IMR-90 (cell line): ENCODE measurements around the gene DIAPH2. TPM values are rescaled to one million over a fixed set of nuclear protein-coding genes. Genes with fewer than 3 reads are reported as not detected.

ENCODE experiments used
- ATAC-seq: fragments of 200-7000 bp; cut with Tn5 transposase; 2 replicates; pipeline ENCODE4 v1.9.1; 2020; ENCODE audit warnings: low read depth, mild to moderate bottlenecking, moderate library complexity
- BruUV-seq: library from RNA; stranded (reverse); fragments of 400-500 nt; replicated peaks from 2 replicates; lab custom pipeline; 2021; lab: Mats Ljungman, UMichigan
- CTCF ChIA-PET: fragments of 300-600 bp; formaldehyde crosslinking; extraction: SDS; loops from one replicate; lab custom pipeline; 2021; ENCODE audit warnings: antibody characterized with exemption; lab: Yijun Ruan, JAX
- POLR2A ChIA-PET: fragments of 300-600 bp; sonication (Branson Sonifier 250); formaldehyde crosslinking; loops from one replicate; lab custom pipeline; 2022; ENCODE audit warnings: antibody characterized with exemption; ENCODE audit not compliant: unreplicated experiment; lab: Charles Lee
- DNase-seq: peaks from one replicate; pipeline ENCODE4 v3.0.0; 2013
- H2AFZ ChIP-seq: replicated peaks from 2 replicates; pipeline ENCODE3; 2013; ENCODE audit warnings: low read length, mild to moderate bottlenecking; ENCODE audit not compliant: poor library complexity
- H2AK5ac ChIP-seq: 2 replicates; pipeline ENCODE4 v1.6.1; 2013; ENCODE audit warnings: low read depth, low read length, inconsistent platforms
- H2AK9ac ChIP-seq: replicated peaks from 2 replicates; pipeline ENCODE3; 2013; ENCODE audit warnings: mild to moderate bottlenecking, low read depth, low read length, moderate library complexity; ENCODE audit not compliant: poor library complexity
- H2BK120ac ChIP-seq: 2 replicates; pipeline ENCODE4 v1.6.1; 2013; ENCODE audit warnings: low read depth, low read length, inconsistent platforms
- H2BK15ac ChIP-seq: 3 replicates; pipeline ENCODE4 v1.6.1; 2013; ENCODE audit warnings: low read depth, low read length, inconsistent platforms
- H2BK20ac ChIP-seq: 2 replicates; pipeline ENCODE4 v1.6.1; 2013; ENCODE audit warnings: low read depth, mild to moderate bottlenecking, inconsistent platforms, low read length, moderate library complexity
- H2BK5ac ChIP-seq: 2 replicates; pipeline ENCODE4 v1.6.1; 2013; ENCODE audit warnings: mild to moderate bottlenecking, low read depth, low read length, inconsistent platforms; ENCODE audit not compliant: poor library complexity, severe bottlenecking
- H3K14ac ChIP-seq: replicated peaks from 2 replicates; pipeline ENCODE4 v1.6.1; 2013; ENCODE audit warnings: low read depth, low read length, inconsistent platforms
- H3K18ac ChIP-seq: 2 replicates; pipeline ENCODE4 v1.6.1; 2013; ENCODE audit warnings: low read depth, low read length, control low read depth
- H3K23ac ChIP-seq: 2 replicates; pipeline ENCODE4 v1.6.1; 2013; ENCODE audit warnings: low read depth, low read length, inconsistent platforms
- H3K27ac ChIP-seq: 2 replicates; pipeline ENCODE4 v1.5.1; 2013; ENCODE audit warnings: mild to moderate bottlenecking, control low read depth, low read length; ENCODE audit not compliant: insufficient read depth
- H3K27me3 ChIP-seq: 2 replicates; pipeline ENCODE4 v1.6.1; 2013; ENCODE audit warnings: low read length; ENCODE audit not compliant: control insufficient read depth, insufficient read depth
- H3K36me3 ChIP-seq: 2 replicates; pipeline ENCODE4 v1.6.1; 2013; ENCODE audit warnings: low read length, mixed read lengths; ENCODE audit not compliant: control insufficient read depth, insufficient read depth
- H3K4ac ChIP-seq: 2 replicates; pipeline ENCODE4 v1.6.1; 2013; ENCODE audit warnings: low read depth, low read length, inconsistent platforms
- H3K4me1 ChIP-seq: 2 replicates; pipeline ENCODE4 v1.6.1; 2013; ENCODE audit warnings: low read length, mixed read lengths; ENCODE audit not compliant: control insufficient read depth, insufficient read depth
- H3K4me2 ChIP-seq: 2 replicates; pipeline ENCODE4 v1.6.1; 2013; ENCODE audit warnings: low read depth, mild to moderate bottlenecking, control low read depth, low read length, moderate library complexity
- H3K4me3 ChIP-seq: 2 replicates; pipeline ENCODE4 v1.5.1; 2013; ENCODE audit warnings: low read depth, mild to moderate bottlenecking, control low read depth, low read length, moderate library complexity; ENCODE audit not compliant: insufficient read depth
- H3K56ac ChIP-seq: 2 replicates; pipeline ENCODE4 v1.6.1; 2013; ENCODE audit warnings: low read length, inconsistent platforms; ENCODE audit not compliant: insufficient read depth; ENCODE audit errors: extremely low read depth
- H3K79me1 ChIP-seq, 2 experiments: 2 replicates each; pipeline ENCODE4 v1.6.1; 2013; ENCODE audit warnings: low read length in 2 of 2, inconsistent platforms in 1 of 2, low read depth in 1 of 2
- H3K9ac ChIP-seq: 2 replicates; pipeline ENCODE4 v1.6.1; 2013; ENCODE audit warnings: low read depth, low read length, control low read depth
- H3K9me1 ChIP-seq: 2 replicates; pipeline ENCODE4 v1.6.1; 2013; ENCODE audit warnings: low read length, inconsistent platforms; ENCODE audit not compliant: insufficient read depth
- H3K9me3 ChIP-seq: 2 replicates; pipeline ENCODE4 v1.6.1; 2013; ENCODE audit warnings: low read length; ENCODE audit not compliant: control insufficient read depth, insufficient read depth
- H4K20me1 ChIP-seq: 2 replicates; pipeline ENCODE4 v1.6.1; 2013; ENCODE audit warnings: low read length, inconsistent platforms; ENCODE audit not compliant: insufficient read depth
- H4K5ac ChIP-seq: 2 replicates; pipeline ENCODE4 v1.6.1; 2013; ENCODE audit warnings: mild to moderate bottlenecking, low read depth, low read length, control low read depth
- H4K8ac ChIP-seq, 2 experiments: 2 replicates each; pipeline ENCODE4 v1.6.1; 2013; ENCODE audit warnings: low read depth in 2 of 2, low read length in 2 of 2, control low read depth in 1 of 2, inconsistent platforms in 1 of 2
- H4K91ac ChIP-seq: 2 replicates; pipeline ENCODE4 v1.6.1; 2013; ENCODE audit warnings: low read depth, low read length, inconsistent platforms; ENCODE audit not compliant: insufficient read depth
- BHLHE40 ChIP-seq: fragments of 150-350 bp; IDR thresholded peaks from 2 replicates; pipeline ENCODE4 v1.6.1; 2016; ENCODE audit warnings: mild to moderate bottlenecking, low read depth, low read length
- CEBPB ChIP-seq: IDR thresholded peaks from 2 replicates; pipeline ENCODE4 v1.6.1; 2012; ENCODE audit warnings: low read depth, low read length, improper control_type of control experiment
- CHD1 ChIP-seq: IDR thresholded peaks from 2 replicates; pipeline ENCODE4 v1.6.1; 2012; ENCODE audit warnings: low read depth, low read length, improper control_type of control experiment
- CTCF ChIP-seq: conservative IDR thresholded peaks from 2 replicates; pipeline ENCODE4 v1.5.1; 2012; ENCODE audit warnings: mild to moderate bottlenecking, low read depth, low read length, improper control_type of control experiment
- ELK1 ChIP-seq: fragments of 150-350 bp; IDR thresholded peaks from 2 replicates; pipeline ENCODE4 v1.6.1; 2016; ENCODE audit warnings: low read depth, mild to moderate bottlenecking, low read length, moderate library complexity, borderline replicate concordance
- FOS ChIP-seq: fragments of 150-350 bp; IDR thresholded peaks from 2 replicates; pipeline ENCODE4 v1.6.1; 2016; ENCODE audit warnings: low read depth, low read length
- MAFK ChIP-seq: IDR thresholded peaks from 2 replicates; pipeline ENCODE4 v1.6.1; 2012; ENCODE audit warnings: low read depth, low read length, improper control_type of control experiment
- MAZ ChIP-seq: IDR thresholded peaks from 2 replicates; pipeline ENCODE4 v1.6.1; 2012; ENCODE audit warnings: low read depth, mild to moderate bottlenecking, low read length, improper control_type of control experiment, moderate library complexity, borderline replicate concordance
- MXI1 ChIP-seq: IDR thresholded peaks from 2 replicates; pipeline ENCODE4 v1.6.1; 2012; ENCODE audit warnings: low read depth, mild to moderate bottlenecking, low read length, moderate library complexity, borderline replicate concordance
- NFE2L2 ChIP-seq: fragments of 150-350 bp; IDR thresholded peaks from 2 replicates; pipeline ENCODE4 v1.6.1; 2016; ENCODE audit warnings: low read depth, mild to moderate bottlenecking, low read length
- POLR2A ChIP-seq: IDR thresholded peaks from 2 replicates; pipeline ENCODE4 v1.6.1; 2012; ENCODE audit warnings: mild to moderate bottlenecking, low read depth, low read length
- RAD21 ChIP-seq: IDR thresholded peaks from 2 replicates; pipeline ENCODE4 v1.6.1; 2012; ENCODE audit warnings: low read length, improper control_type of control experiment
- RCOR1 ChIP-seq: IDR thresholded peaks from 2 replicates; pipeline ENCODE4 v1.6.1; 2012; ENCODE audit warnings: mild to moderate bottlenecking, low read length, improper control_type of control experiment; ENCODE audit not compliant: insufficient replicate concordance
- RFX5 ChIP-seq: IDR thresholded peaks from 2 replicates; pipeline ENCODE4 v1.8.0; 2012; ENCODE audit warnings: low read depth, mild to moderate bottlenecking, low read length, moderate library complexity
- SMC3 ChIP-seq: fragments of 150-350 bp; IDR thresholded peaks from 2 replicates; pipeline ENCODE4 v1.6.1; 2016; ENCODE audit warnings: low read depth, mild to moderate bottlenecking, antibody characterized with exemption, low read length, moderate library complexity
- USF2 ChIP-seq: fragments of 150-350 bp; IDR thresholded peaks from 2 replicates; pipeline ENCODE4 v1.6.1; 2017; ENCODE audit warnings: mild to moderate bottlenecking, antibody characterized with exemption, low read length, low read depth
- WGBS, 2 experiments: methylation state at CpG; one replicate each; pipeline versions ENCODE4 v1.1.5 to v1.1.7; 2013; ENCODE audit warnings: missing lambda C conversion rate in 2 of 2; ENCODE audit not compliant: insufficient read length in 1 of 2; ENCODE audit errors: extremely low coverage in 2 of 2; 5-methylcytosine and 5-hydroxymethylcytosine counted together
- dilution Hi-C: fragments of 300-500 bp; cut with HindIII; formaldehyde crosslinking; loops from one replicate; pipeline ENCODE4 v1.14.3; 2018; ENCODE audit warnings: low sequenced_read_pairs; ENCODE audit not compliant: unreplicated experiment
- in situ Hi-C: fragments of 300-500 bp; cut with MboI; formaldehyde crosslinking; loops from 3 replicates; pipeline ENCODE4 v1.14.3; 2019; ENCODE audit warnings: low sequenced_read_pairs, inconsistent platforms, mixed read lengths
- intact Hi-C: fragments of 100-400 bp; cut with micrococcal nuclease; formaldehyde crosslinking; loops from 2 replicates; pipeline ENCODE4 v1.10.0; 2022
- polyA plus RNA-seq, 3 experiments: library from polyadenylated mRNA; depleted of rRNA; stranded (reverse); fragments of >200 nt; gene quantifications; 2 replicates each; pipeline ENCODE4 v1.2.3, GENCODE V29; 2012; ENCODE audit warnings: low replicate concordance in 1 of 3
- total RNA-seq: library from RNA; depleted of rRNA; stranded (reverse); fragments of >200 nt; gene quantifications from 2 replicates; pipeline ENCODE4 v1.2.3, GENCODE V29; 2012

DIAPH2 gene
- total and polyA plus RNA-seq, 2 of the 4 experiments (the other 2 are of a cell fraction) = 3.6 to 19.9 TPM

GRCh38 chrX:97399400-97399799, 714.8 kb downstream of the DIAPH2 start:
- H3K14ac ChIP-seq = no peak overlapping the region
- no TSS peak for BruUV-seq
- ATAC-seq (peak; percentile 76), DNase-seq (peak; percentile 81)
- H2BK20ac ChIP-seq = no peak overlapping the region
- dilution Hi-C loops = no loop called here
- no peak overlapping the region for H2AFZ ChIP-seq
- no peak overlapping the region for H3K27ac ChIP-seq
- no peak overlapping the region for H3K4ac ChIP-seq
- H3K9ac ChIP-seq = no peak overlapping the region
- H4K8ac ChIP-seq = no peak overlapping the region
- peaks cover 6% of the 10 kb centered on the region for H3K4me1 ChIP-seq
- no peak overlapping the region for H4K91ac ChIP-seq
- H2AK5ac ChIP-seq = no peak overlapping the region
- intact Hi-C loops = no loop called here
- peak overlapping the region; percentile 70; the same call in 1 of the 2 replicates for H3K18ac ChIP-seq
- H3K4me2 ChIP-seq = no peak overlapping the region; the same call in 1 of the 2 replicates
- H3K36me3 ChIP-seq = no peaks in the 10 kb centered on the region
- CTCF ChIA-PET = no interaction called here
- no peaks in the 10 kb centered on the region for H4K20me1 ChIP-seq
- H2BK5ac ChIP-seq = no peak overlapping the region
- peaks cover 6% of the 10 kb centered on the region; the same call in 1 of the 2 replicates for H3K9me1 ChIP-seq
- H3K23ac ChIP-seq = no peak overlapping the region
- in situ Hi-C loops = no loop called here
- H3K27me3 ChIP-seq = no peaks in the 10 kb centered on the region
- no peak overlapping the region for H2BK15ac ChIP-seq
- no peak overlapping the region for H2AK9ac ChIP-seq
- H3K56ac ChIP-seq = no peak overlapping the region
- H3K79me1 ChIP-seq = peaks cover 0 to 8% of the 10 kb centered on the region in 2 experiments; a peak in 1 of 4 replicates
- H4K5ac ChIP-seq = no peak overlapping the region
- no peaks in the 10 kb centered on the region for H3K9me3 ChIP-seq
- 0 out of 2 replicates have a peak overlapping the region, but pooled peaks have one; percentile 53 for H2BK120ac ChIP-seq
- no CpG with 5 or more reads among the region's 2 CpGs for WGBS, 2 experiments
- TF ChIP-seq USF2 = no peak
- TF ChIP-seq MAZ = no peak
- TF ChIP-seq POLR2A = no peak
- 0 out of 2 replicates have a peak, but pooled peaks have one; percentile 6 for TF ChIP-seq CEBPB
- TF ChIP-seq BHLHE40 = no peak
- no peak for TF ChIP-seq CHD1
- TF ChIP-seq MXI1 = no peak
- no peak for TF ChIP-seq RFX5
- no peak for TF ChIP-seq RAD21
- TF ChIP-seq NFE2L2 = peak; percentile 67
- TF ChIP-seq RCOR1 = no peak
- TF ChIP-seq SMC3 = no peak
- 0 out of 2 replicates have a peak, but pooled peaks have one; percentile 15 for TF ChIP-seq MAFK
- no peak for TF ChIP-seq ELK1
- no peak for TF ChIP-seq CTCF
- 0 out of 2 replicates have a peak, but pooled peaks have one; percentile 14 for TF ChIP-seq FOS
- POLR2A ChIA-PET = no interaction called here
- H3K4me3 ChIP-seq = no peak overlapping the region
